Activated CD4-positive, alpha-beta T cell treated with anti-CD3 and anti-CD28 coated beads, Interleukin-2, amount 50 U/mL, for 16 hours (primary cell): ENCODE measurements around the gene RSL24D1.

Experiments
- DNase-seq: peaks from one replicate; pipeline ENCODE4 v3.0.0-alpha.2; 2020

Gene RSL24D1

GRCh38 chr15:55196458-55197361, at the start of gene RSL24D1:
Gene RSL24D1 (minus strand): TSS chr15:55196941. CDS start chr15:55196890, 51 bp downstream.
- peak; percentile 98 for DNase-seq

GRCh38 chr15:55245059-55245458, 48.3 kb upstream of the RSL24D1 start:
- DNase-seq, result peak; percentile 59

- peak; percentile 49 for DNase-seq
Measured at GRCh38 chr15:55241891-55242290, 45.1 kb upstream of the RSL24D1 start.

GRCh38 chr15:55241186-55241585, 44.4 kb upstream of the RSL24D1 start:
- no peak for DNase-seq

- DNase-seq, result no peak
Measured at GRCh38 chr15:55240125-55240760, 43.5 kb upstream of the RSL24D1 start.

- DNase-seq, result no peak
Measured at GRCh38 chr15:55239440-55240124, 42.8 kb upstream of the RSL24D1 start.

- DNase-seq, result no peak
Measured at GRCh38 chr15:55238877-55239276, 42.1 kb upstream of the RSL24D1 start.

GRCh38 chr15:55237219-55238130, 40.7 kb upstream of the RSL24D1 start:
- peak; percentile 63 for DNase-seq

GRCh38 chr15:55235546-55236036, 38.9 kb upstream of the RSL24D1 start:
- no peak for DNase-seq

- no peak for DNase-seq
Measured at GRCh38 chr15:55234800-55235104, 38.0 kb upstream of the RSL24D1 start.

- DNase-seq, result no peak
Measured at GRCh38 chr15:55234104-55234799, 37.5 kb upstream of the RSL24D1 start.

- DNase-seq, result no peak
Measured at GRCh38 chr15:55231455-55231854, 34.7 kb upstream of the RSL24D1 start.

- DNase-seq, result no peak
Measured at GRCh38 chr15:55230953-55231352, 34.2 kb upstream of the RSL24D1 start.

- no peak for DNase-seq
Measured at GRCh38 chr15:55230051-55230670, 33.4 kb upstream of the RSL24D1 start.

GRCh38 chr15:55226127-55226526, 29.4 kb upstream of the RSL24D1 start:
- no peak for DNase-seq

GRCh38 chr15:55224892-55225291, 28.2 kb upstream of the RSL24D1 start:
- peak; percentile 46 for DNase-seq

GRCh38 chr15:55222588-55222987, 25.8 kb upstream of the RSL24D1 start:
- peak; percentile 49 for DNase-seq

- DNase-seq, result peak; percentile 76
Measured at GRCh38 chr15:55221090-55222011, 24.6 kb upstream of the RSL24D1 start.

GRCh38 chr15:55220606-55221005, 23.9 kb upstream of the RSL24D1 start:
- no peak for DNase-seq

- peak; percentile 76 for DNase-seq
Measured at GRCh38 chr15:55218056-55218455, 21.3 kb upstream of the RSL24D1 start.
